ENCODE results near the gene DDRGK1. TPM values are rescaled to one million over a fixed set of nuclear protein-coding genes. Genes with fewer than 3 reads are reported as not detected.

The DDRGK1 gene
- polyA plus RNA-seq, 10 donors = 23.7 to 33.4 (median 26.6) TPM

Other genes starting within 250 kb of the DDRGK1 start
- under 1 TPM in 5 of 10 donors, not detected in 5; 0.16 to 0.46 (median 0.27) TPM for gene GNRH2, start 161.1 kb downstream of the DDRGK1 start, polyA plus RNA-seq (ENCODE audit: insufficient read length in 10 of 10)
- gene MRPS26, start 158.6 kb downstream of the DDRGK1 start, polyA plus RNA-seq (ENCODE audit: insufficient read length in 10 of 10) = 10 to 100 TPM; 25.0 to 43.8 (median 32.2) TPM
- 1 to 10 TPM in 1 of 10 donors, under 1 TPM in 6, not detected in 3; 0.35 to 1.3 (median 0.74) TPM for gene OXT, start 133.1 kb downstream of the DDRGK1 start, polyA plus RNA-seq (ENCODE audit: insufficient read length in 10 of 10)
- gene AVP, start 120.0 kb downstream of the DDRGK1 start, polyA plus RNA-seq (ENCODE audit: insufficient read length in 10 of 10) = under 1 TPM in 3 of 10 donors, not detected in 7; 0.26 to 0.45 (median 0.28) TPM
- 10 to 100 TPM in 9 of 10 donors, 1 to 10 TPM in 1; 8.9 to 12.8 (median 10.8) TPM for gene FASTKD5, start 44.8 kb downstream of the DDRGK1 start, polyA plus RNA-seq (ENCODE audit: insufficient read length in 10 of 10)
- 1 to 10 TPM; 5.2 to 9.1 (median 7.0) TPM for gene UBOX5, start 44.8 kb downstream of the DDRGK1 start, polyA plus RNA-seq (ENCODE audit: insufficient read length in 10 of 10)
- gene LZTS3, start 31.1 kb downstream of the DDRGK1 start, polyA plus RNA-seq (ENCODE audit: insufficient read length in 10 of 10) = 1 to 10 TPM; 2.6 to 4.3 (median 3.3) TPM
- 10 to 100 TPM; 28.9 to 46.7 (median 40.6) TPM for gene ITPA, start 4.8 kb upstream of the DDRGK1 start, polyA plus RNA-seq (ENCODE audit: insufficient read length in 10 of 10)
- gene SLC4A11, start 34.5 kb upstream of the DDRGK1 start, polyA plus RNA-seq (ENCODE audit: insufficient read length in 10 of 10) = 1 to 10 TPM in 4 of 10 donors, under 1 TPM in 6; 0.44 to 1.5 (median 0.87) TPM
- 10 to 100 TPM; 13.4 to 18.5 (median 15.5) TPM for gene DNAAF9, start 203.0 kb upstream of the DDRGK1 start, polyA plus RNA-seq (ENCODE audit: insufficient read length in 10 of 10)

Measured in muscle of back (tissue), 10 donors.